Omental fat pad (tissue), 4 donors: Measurements from ENCODE around the gene ERAP2. TPM values are rescaled to one million over a fixed set of nuclear protein-coding genes. Genes with fewer than 3 reads are reported as not detected.

Experiments
- ATAC-seq: fragments of 150-250 bp; one replicate; pipeline ENCODE4 v1.9.1; 2016; ENCODE audit warnings: mild to moderate bottlenecking, moderate library complexity; ENCODE audit not compliant: low FRiP score
- DNase-seq: peaks from one replicate; pipeline ENCODE4 v3.0.0-alpha.2; 2019; ENCODE audit warnings: low spot score
- total RNA-seq, 4 donors: library from RNA; depleted of rRNA; stranded (reverse); fragments of >200 nt; gene quantifications; one replicate each; pipeline ENCODE4 v1.1.0, GENCODE V29; 2016
- TF ChIP-seq, protein P1 (sequence below), 3 donors: fragments of 450-650 bp; IDR thresholded peaks; one replicate each; pipeline ENCODE4 v1.5.1; 2016 to 2017; ENCODE audit warnings: antibody characterized with exemption in 3 of 3, mild to moderate bottlenecking in 3 of 3, moderate library complexity in 2 of 3

ERAP2 gene
- total RNA-seq, 4 donors from 2014 or later, result 15.1 to 57.4 (median 16.9) TPM

DNA sequence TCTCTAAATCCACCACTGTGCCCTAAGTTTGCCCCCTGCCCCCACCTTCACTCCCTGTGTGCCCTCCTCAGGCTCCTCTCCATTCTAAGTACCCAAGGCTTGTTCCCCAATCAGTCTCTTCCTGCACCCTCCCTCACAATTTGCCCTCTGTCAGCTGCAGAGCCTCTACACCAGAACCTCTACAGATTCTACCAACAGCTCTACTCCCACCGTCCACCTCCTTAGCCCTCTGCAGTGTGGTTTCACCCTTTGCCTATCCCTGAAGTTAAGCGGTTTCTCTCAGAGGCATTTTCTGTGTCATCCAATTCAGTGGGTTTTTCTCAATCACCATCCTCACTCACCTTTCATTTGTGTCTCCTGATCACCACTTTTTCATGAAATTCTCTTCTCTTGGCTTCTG, 13.2 kb upstream of the ERAP2 start:
- TF ChIP-seq, protein P1, sequence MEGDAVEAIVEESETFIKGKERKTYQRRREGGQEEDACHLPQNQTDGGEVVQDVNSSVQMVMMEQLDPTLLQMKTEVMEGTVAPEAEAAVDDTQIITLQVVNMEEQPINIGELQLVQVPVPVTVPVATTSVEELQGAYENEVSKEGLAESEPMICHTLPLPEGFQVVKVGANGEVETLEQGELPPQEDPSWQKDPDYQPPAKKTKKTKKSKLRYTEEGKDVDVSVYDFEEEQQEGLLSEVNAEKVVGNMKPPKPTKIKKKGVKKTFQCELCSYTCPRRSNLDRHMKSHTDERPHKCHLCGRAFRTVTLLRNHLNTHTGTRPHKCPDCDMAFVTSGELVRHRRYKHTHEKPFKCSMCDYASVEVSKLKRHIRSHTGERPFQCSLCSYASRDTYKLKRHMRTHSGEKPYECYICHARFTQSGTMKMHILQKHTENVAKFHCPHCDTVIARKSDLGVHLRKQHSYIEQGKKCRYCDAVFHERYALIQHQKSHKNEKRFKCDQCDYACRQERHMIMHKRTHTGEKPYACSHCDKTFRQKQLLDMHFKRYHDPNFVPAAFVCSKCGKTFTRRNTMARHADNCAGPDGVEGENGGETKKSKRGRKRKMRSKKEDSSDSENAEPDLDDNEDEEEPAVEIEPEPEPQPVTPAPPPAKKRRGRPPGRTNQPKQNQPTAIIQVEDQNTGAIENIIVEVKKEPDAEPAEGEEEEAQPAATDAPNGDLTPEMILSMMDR (IDR thresholded peaks at IDR 0.05), result no peak
- no peak for ATAC-seq
- no peak for DNase-seq

DNA sequence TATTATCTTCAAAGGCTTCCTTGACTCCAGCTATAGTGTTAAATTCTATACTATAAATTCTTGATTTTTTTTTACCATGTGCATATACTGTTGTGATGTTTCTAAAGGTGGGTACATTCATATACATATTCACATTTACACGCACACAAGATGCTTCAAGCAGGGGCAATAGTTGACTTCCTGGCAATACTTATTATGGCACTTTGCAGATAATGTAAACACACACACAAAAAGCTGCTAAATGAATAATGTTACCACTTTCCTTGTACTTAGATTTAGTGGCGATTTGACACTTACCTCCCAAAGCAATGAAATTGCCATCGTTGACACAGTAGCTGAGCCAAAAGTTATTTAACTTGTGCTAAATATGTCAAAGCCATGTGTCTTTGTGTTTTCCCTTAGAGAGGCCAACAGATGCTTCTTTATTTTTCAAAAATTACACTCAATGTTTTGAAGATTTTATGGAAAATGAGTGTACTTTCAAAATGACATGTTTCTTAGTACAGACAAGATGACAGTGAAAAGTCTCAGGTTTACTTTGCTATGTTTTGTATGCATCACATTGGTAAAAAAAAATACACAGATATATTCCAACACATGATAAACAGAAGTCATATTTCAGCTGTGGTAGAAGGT, 12.2 kb upstream of the ERAP2 start:
- DNase-seq (no peak), ATAC-seq (no peak)
- TF ChIP-seq, protein P1 (IDR thresholded peaks at IDR 0.05), result no peak

DNA sequence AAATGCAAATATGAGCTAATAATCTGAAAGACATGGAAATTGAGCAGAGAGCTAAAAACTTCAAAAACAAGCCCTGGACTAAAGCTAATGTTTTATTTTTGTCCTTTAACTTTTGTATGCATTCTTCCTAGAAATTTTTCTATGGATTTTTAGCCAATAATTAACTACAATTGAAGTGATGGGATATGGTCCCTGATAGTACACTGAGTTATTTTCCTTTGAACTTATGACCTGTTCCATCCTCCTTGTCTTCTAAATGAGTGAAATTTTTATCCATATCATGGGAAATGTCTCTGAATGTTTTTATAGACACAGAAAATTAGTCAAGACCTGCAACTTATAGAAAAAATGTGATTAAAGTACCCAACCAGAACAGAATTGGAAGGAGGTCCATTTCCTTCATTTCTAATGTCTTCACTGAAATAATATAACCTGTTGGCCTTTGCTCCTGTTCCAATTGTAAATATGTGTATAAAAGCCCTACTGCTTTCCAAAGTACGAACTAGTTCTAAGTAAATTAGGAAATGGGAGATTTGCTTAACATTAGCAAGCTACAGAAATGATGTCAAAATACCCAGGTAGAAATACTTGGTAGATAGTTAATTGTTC, 11.3 kb upstream of the ERAP2 start:
- TF ChIP-seq, protein P1 (IDR thresholded peaks at IDR 0.05), result no peak
- DNase-seq, result no peak
- ATAC-seq, result no peak

DNA sequence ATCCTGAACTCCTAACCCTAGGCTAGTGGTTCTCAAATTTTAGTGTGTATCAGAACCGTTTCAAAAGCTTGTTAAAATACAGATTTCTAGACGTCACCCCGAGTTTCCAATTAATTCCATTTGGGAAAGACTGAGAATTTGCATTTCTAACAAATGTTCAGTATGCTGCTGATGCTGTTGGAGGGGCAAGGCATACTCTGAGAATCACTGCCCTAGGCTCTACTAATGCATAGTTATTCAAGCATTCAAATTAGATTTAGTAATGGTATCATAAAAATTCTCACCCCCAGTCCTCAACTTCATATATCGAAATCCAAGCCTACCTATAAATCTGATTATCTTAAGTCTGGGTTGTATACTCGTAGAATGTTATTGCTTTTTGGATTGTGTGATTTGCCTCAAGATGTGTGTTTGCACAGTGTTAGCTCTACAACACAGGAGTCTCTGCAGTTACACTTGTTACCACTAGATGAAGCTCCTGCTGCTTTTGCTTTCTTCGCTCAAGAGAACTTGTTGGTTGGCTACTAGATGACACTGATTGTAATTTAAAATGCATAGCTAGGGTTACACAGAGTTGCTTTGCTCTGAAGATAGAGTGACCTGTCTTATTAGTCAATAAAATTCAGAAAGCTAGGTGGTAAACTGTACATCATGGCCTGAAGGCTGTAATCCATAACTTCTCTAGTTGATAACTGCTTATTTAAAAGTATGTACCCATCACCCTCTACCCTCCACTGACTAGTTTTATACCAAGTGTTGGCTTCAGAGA, 7.5 kb upstream of the ERAP2 start:
- ATAC-seq (peak; percentile 68), DNase-seq (no peak)
- TF ChIP-seq, protein P1 (IDR thresholded peaks at IDR 0.05), result peak in 2 of 3 donors; percentile 4 to 49

DNA sequence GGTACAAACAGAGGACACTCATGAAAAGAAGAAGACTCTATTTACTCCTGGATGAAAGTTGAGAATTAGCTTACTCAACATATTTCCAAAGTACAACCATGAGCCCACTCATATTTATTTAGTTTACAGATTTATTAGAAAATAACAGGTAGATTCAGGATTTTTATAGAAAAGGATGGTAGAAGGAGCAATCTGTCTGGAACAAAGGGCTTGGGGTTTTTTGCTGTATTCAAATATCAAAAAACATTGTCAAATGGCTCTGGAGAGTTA, 7.0 kb upstream of the ERAP2 start:
- TF ChIP-seq, protein P1 (IDR thresholded peaks at IDR 0.05), result no peak
- ATAC-seq (no peak), DNase-seq (no peak)

DNA sequence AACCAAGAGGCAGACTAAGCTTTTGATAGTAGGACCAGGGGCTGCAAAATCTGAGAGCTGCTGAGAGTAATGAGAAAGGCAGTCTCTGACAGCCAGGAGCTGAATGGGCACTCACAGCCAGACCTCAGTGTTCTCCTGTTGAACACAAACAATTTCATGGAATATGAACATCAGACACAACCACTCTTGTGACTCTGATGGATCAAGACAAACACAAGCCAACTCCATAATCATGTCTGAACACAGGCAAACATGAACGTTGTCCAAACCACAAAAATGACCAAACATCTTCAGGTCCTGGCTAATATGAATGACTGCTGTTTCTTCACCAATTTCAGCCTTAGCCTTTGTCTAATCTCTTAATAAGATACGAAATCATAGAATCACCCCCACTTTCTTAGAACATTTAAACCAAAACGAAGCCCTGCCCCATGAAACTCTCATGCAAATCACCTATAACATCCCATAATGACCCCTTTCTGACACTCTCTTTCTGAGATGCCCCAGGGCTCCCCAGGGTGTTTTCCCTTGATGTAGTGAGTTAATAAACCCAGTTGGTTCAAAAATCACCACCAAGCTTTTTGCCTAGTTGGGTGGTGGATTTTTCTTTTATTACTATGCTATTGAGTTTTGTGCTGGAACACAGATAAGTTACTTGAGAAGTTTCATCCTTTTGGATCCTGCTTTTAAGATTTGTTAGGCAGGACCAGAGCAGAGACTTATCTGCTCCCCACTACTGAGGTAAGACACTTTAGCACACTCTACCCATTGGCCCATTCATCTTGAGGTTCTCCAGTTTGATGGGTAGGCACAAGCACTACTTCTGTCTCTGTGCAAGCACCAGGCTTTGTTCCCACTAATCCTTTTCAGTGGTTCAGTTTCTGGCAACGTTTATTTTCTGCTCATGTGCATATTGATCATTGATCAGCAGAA, 5.9 kb upstream of the ERAP2 start:
- TF ChIP-seq, protein P1 (IDR thresholded peaks at IDR 0.05), result no peak
- ATAC-seq (no peak), DNase-seq (no peak)
